Activated CD8-positive, alpha-beta memory T cell treated with anti-CD3 and anti-CD28 coated beads, Interleukin-2, amount 10 ng/mL, durations not matched to agents 7 days and 5 days (primary cell): ENCODE measurements around the gene ULK4. TPM values are rescaled to one million over a fixed set of nuclear protein-coding genes. Genes with fewer than 3 reads are reported as not detected.

ENCODE experiments used
- total RNA-seq, 2 experiments: library from RNA; stranded (reverse); gene quantifications; one replicate each; pipeline ENCODE4 v1.2.3, GENCODE V29; 2021

Gene ULK4
- total RNA-seq, 2 experiments from 2014 or later, result 9.5 to 13.3 TPM

Other genes with a start within 250 kb of the ULK4 start
- gene TRAK1, start 129.3 kb upstream of the ULK4 start, total RNA-seq, result 10 to 100 TPM; 27.3 to 31.1 TPM